ENCODE data around the gene HERPUD1. TPM values are rescaled to one million over a fixed set of nuclear protein-coding genes. Genes with fewer than 3 reads are reported as not detected.

HERPUD1 gene
- polyA plus RNA-seq, 1 of the 3 experiments (the other 2 are of a cell fraction) = 46.3 TPM

GRCh38 chr16:56965149-56966092 is 33.5 kb downstream of the HERPUD1 start:
- Histone ChIP-seq H4K20me1 (ENCODE audit: insufficient read depth) (no peaks in the 10 kb centered on the region), H3K9me3 (no peaks in the 10 kb centered on the region), H3K27ac (ENCODE audit: low read depth in 2 of 2, low read length in 1 of 2) (no peak overlapping the region), H3K79me2 (ENCODE audit: insufficient read depth) (no peaks in the 10 kb centered on the region), H3K9me2 (no peaks in the 10 kb centered on the region), H3K9ac (no peak overlapping the region), H3F3A (replicated peaks; ENCODE audit: insufficient read depth) (no peaks in the 10 kb centered on the region), H3K27me3 (ENCODE audit: insufficient read depth) (no peaks in the 10 kb centered on the region), H3K4me3 (ENCODE audit: low read depth in 2 of 2, low read length in 1 of 2) (no peak overlapping the region), H2AFZ (ENCODE audit: low read depth) (no peak overlapping the region), H3K4me2 (no peak overlapping the region), H3K4me1 (ENCODE audit: control insufficient read depth in 1 of 2, insufficient read depth in 2 of 2, low read depth in 1 of 2, low read length in 1 of 2) (peaks cover 0 to 12% of the 10 kb centered on the region in 2 experiments; a peak in 1 of 4 replicates), H3K36me3 (replicated peaks in 1 of 2; ENCODE audit: control insufficient read depth in 1 of 2, insufficient read depth in 2 of 2, low read length in 1 of 2) (no peaks in the 10 kb centered on the region)
- CTCF ChIA-PET = interaction anchor here (0.6 to 5.5 kb wide), 18 partner anchors 8 to 500 kb away, joined by 3 to 35 read pairs (median 4); partner anchors contain the start of gene CPNE2
- TF ChIP-seq FOSL2 (IDR thresholded peaks at IDR 0.05; ENCODE audit: borderline replicate concordance, low read depth) = no peak
- TF ChIP-seq MEF2A (IDR thresholded peaks at IDR 0.05; ENCODE audit: borderline replicate concordance, low read depth) = no peak
- TF ChIP-seq MXI1 (IDR thresholded peaks at IDR 0.05; ENCODE audit: low read depth, low read length) = no peak
- TF ChIP-seq REST (IDR thresholded peaks at IDR 0.05; ENCODE audit: low read depth, low read length) = no peak
- no peak for TF ChIP-seq NRF1 (IDR thresholded peaks at IDR 0.05; ENCODE audit: low read depth, low read length)
- TF ChIP-seq RAD21 (IDR thresholded peaks at IDR 0.05; ENCODE audit: low read length) = no peak
- no peak for TF ChIP-seq TCF12 (IDR thresholded peaks at IDR 0.05)
- DNase-seq = no peak
- 81% methylated on average over 12 of the region's 12 CpGs for WGBS (ENCODE audit: low lambda C conversion rate)
- POLR2A ChIA-PET = interaction anchor here (1.1 kb wide), 1 partner anchor 24 kb away, joined by 4 read pairs; no protein-coding TSS in a partner anchor

GRCh38 chr16:56966093-56966475 is 34.1 kb downstream of the HERPUD1 start:
- H3K9ac ChIP-seq = no peak overlapping the region
- no peak overlapping the region for H2AFZ ChIP-seq (ENCODE audit: low read depth)
- no peaks in the 10 kb centered on the region for H3K36me3 ChIP-seq (replicated peaks in 1 of 2; ENCODE audit: control insufficient read depth in 1 of 2, insufficient read depth in 2 of 2, low read length in 1 of 2)
- peaks cover 0 to 10% of the 10 kb centered on the region in 2 experiments; a peak in 1 of 4 replicates for H3K4me1 ChIP-seq (ENCODE audit: control insufficient read depth in 1 of 2, insufficient read depth in 2 of 2, low read depth in 1 of 2, low read length in 1 of 2)
- H4K20me1 ChIP-seq (ENCODE audit: insufficient read depth) = no peaks in the 10 kb centered on the region
- no peak overlapping the region for H3K27ac ChIP-seq (ENCODE audit: low read depth in 2 of 2, low read length in 1 of 2)
- H3K4me3 ChIP-seq (ENCODE audit: low read depth in 2 of 2, low read length in 1 of 2) = no peak overlapping the region
- no peaks in the 10 kb centered on the region for H3K9me2 ChIP-seq
- H3K4me2 ChIP-seq = no peak overlapping the region
- peaks cover 3% of the 10 kb centered on the region for H3F3A ChIP-seq (replicated peaks; ENCODE audit: insufficient read depth)
- H3K9me3 ChIP-seq = no peaks in the 10 kb centered on the region
- ChIA-PET CTCF (interaction anchor here (0.7 to 2.8 kb wide), 6 partner anchors 11 to 500 kb away, joined by 3 to 27 read pairs (median 6); partner anchors contain the start of gene CPNE2), POLR2A (interaction anchor here (1.1 kb wide), 1 partner anchor 24 kb away, joined by 4 read pairs; no protein-coding TSS in a partner anchor)
- 95% methylated on average over 3 of the region's 3 CpGs for whole genome bisulfite sequencing (ENCODE audit: low lambda C conversion rate)
- DNase-seq = no peak
- H3K79me2 ChIP-seq (ENCODE audit: insufficient read depth) = no peaks in the 10 kb centered on the region
- no peaks in the 10 kb centered on the region for H3K27me3 ChIP-seq (ENCODE audit: insufficient read depth)
- no peak for TF ChIP-seq REST (IDR thresholded peaks at IDR 0.05; ENCODE audit: low read depth, low read length)
- TF ChIP-seq JUND (IDR thresholded peaks at IDR 0.05) = no peak
- TF ChIP-seq EP300 (IDR thresholded peaks at IDR 0.05; ENCODE audit: borderline replicate concordance in 1 of 2, low read depth in 1 of 2, low read length in 1 of 2) = no peak
- no peak for TF ChIP-seq RAD21 (IDR thresholded peaks at IDR 0.05; ENCODE audit: low read length)
- no peak for TF ChIP-seq FOXM1 (IDR thresholded peaks at IDR 0.05; ENCODE audit: low read depth)
- TF ChIP-seq TAF1 (IDR thresholded peaks at IDR 0.05; ENCODE audit: borderline replicate concordance, low read depth, low read length) = no peak
- no peak for TF ChIP-seq MXI1 (IDR thresholded peaks at IDR 0.05; ENCODE audit: low read depth, low read length)
- TF ChIP-seq SIN3A (IDR thresholded peaks at IDR 0.05; ENCODE audit: borderline replicate concordance, low read depth, low read length) = no peak
- TF ChIP-seq TEAD4 (IDR thresholded peaks at IDR 0.05; ENCODE audit: borderline replicate concordance, insufficient read depth) = no peak
- TF ChIP-seq NFIC (IDR thresholded peaks at IDR 0.05; ENCODE audit: borderline replicate concordance) = no peak
- TF ChIP-seq NRF1 (IDR thresholded peaks at IDR 0.05; ENCODE audit: low read depth, low read length) = no peak
- TF ChIP-seq GATA2 (CRISPR knock-in tag; IDR thresholded peaks at IDR 0.05) = no peak
- TF ChIP-seq FOXJ3 (CRISPR knock-in tag; IDR thresholded peaks at IDR 0.05) = no peak
- no peak for TF ChIP-seq CHD2 (IDR thresholded peaks at IDR 0.05; ENCODE audit: low read length, partially characterized antibody)

All from SK-N-SH (cell line).